Caco-2 (cell line): Measurements from ENCODE around the gene SRXN1. TPM values are rescaled to one million over a fixed set of nuclear protein-coding genes. Genes with fewer than 3 reads are reported as not detected.
"Not testable (repeated sequence)": the region's sequence is repeated elsewhere in the genome, so short reads cannot be mapped to it uniquely, and the experiment has no call there.

Experiments
- BruUV-seq: library from RNA; stranded (reverse); fragments of 400-500 nt; replicated peaks from 2 replicates; lab custom pipeline; 2021; lab: Mats Ljungman, UMichigan
- CTCF ChIA-PET: fragments of 300-600 bp; sonication (Branson Sonifier 250); formaldehyde crosslinking; loops from one replicate; lab custom pipeline; 2022; ENCODE audit warnings: antibody characterized with exemption; lab: Charles Lee
- POLR2A ChIA-PET: fragments of 300-600 bp; sonication (Branson Sonifier 250); formaldehyde crosslinking; loops from one replicate; lab custom pipeline; 2022; ENCODE audit warnings: antibody characterized with exemption; lab: Charles Lee
- DNase-seq, 2 experiments: peaks; one replicate each; pipeline versions ENCODE4 v3.0.0 to v3.0.0-alpha.2; 2020 to 2022
- H3K27me3 ChIP-seq: replicated peaks from 2 replicates; pipeline ENCODE4 v1.6.0; 2011; ENCODE audit warnings: low read length; ENCODE audit not compliant: control insufficient read depth, insufficient read depth
- H3K36me3 ChIP-seq: 2 replicates; pipeline ENCODE4 v1.5.1; 2011; ENCODE audit warnings: low read length; ENCODE audit not compliant: control insufficient read depth, insufficient read depth
- H3K4me1 ChIP-seq: fragments of 250-450 bp; sonication (Bioruptor Pico); 2 replicates; pipeline ENCODE4 v1.5.1; 2020; ENCODE audit warnings: mild to moderate bottlenecking
- H3K4me3 ChIP-seq: 2 replicates; pipeline ENCODE4 v1.5.1; 2011; ENCODE audit warnings: low read depth, mild to moderate bottlenecking, control low read depth, low read length
- H3K9me3 ChIP-seq: fragments of 250-450 bp; sonication (Bioruptor Pico); 2 replicates; pipeline ENCODE4 v1.5.1; 2020; ENCODE audit warnings: mild to moderate bottlenecking, moderate library complexity
- H3K27ac Mint-ChIP-seq: one replicate; pipeline ENCODE4 v1.8.0; 2022; ENCODE audit warnings: mixed read lengths; ENCODE audit not compliant: unreplicated experiment
- H3K27me3 Mint-ChIP-seq: one replicate; pipeline ENCODE4 v1.8.0; 2022; ENCODE audit warnings: mixed read lengths; ENCODE audit not compliant: insufficient read depth, unreplicated experiment
- H3K36me3 Mint-ChIP-seq: one replicate; pipeline ENCODE4 v1.8.0; 2022; ENCODE audit warnings: mild to moderate bottlenecking, mixed read lengths; ENCODE audit not compliant: insufficient read depth, unreplicated experiment
- H3K4me1 Mint-ChIP-seq: one replicate; pipeline ENCODE4 v1.8.0; 2022; ENCODE audit warnings: low read depth, mixed read lengths; ENCODE audit not compliant: unreplicated experiment
- H3K4me3 Mint-ChIP-seq: one replicate; pipeline ENCODE4 v1.8.0; 2022; ENCODE audit warnings: mild to moderate bottlenecking, moderate library complexity, mixed read lengths; ENCODE audit not compliant: unreplicated experiment
- H3K9me3 Mint-ChIP-seq: one replicate; pipeline ENCODE4 v1.8.0; 2022; ENCODE audit warnings: mixed read lengths; ENCODE audit not compliant: unreplicated experiment
- CTCF ChIP-seq, 2 experiments: fragments of 200-600 bp in 1 of 2; IDR thresholded peaks; 1 replicate in 1 of 2; 2 replicates in 1 of 2; pipeline versions ENCODE4 v1.5.1 to v1.8.0; 2011 to 2022; ENCODE audit warnings: antibody characterized with exemption in 1 of 2, control low read depth in 1 of 2, inconsistent platforms in 1 of 2, low read depth in 1 of 2, low read length in 1 of 2, mild to moderate bottlenecking in 1 of 2, moderate library complexity in 1 of 2; ENCODE audit not compliant: insufficient read depth in 1 of 2, severe bottlenecking in 1 of 2, unreplicated experiment in 1 of 2
- intact Hi-C: fragments of 100-400 bp; cut with micrococcal nuclease; formaldehyde crosslinking; loops from one replicate; pipeline ENCODE4 v1.10.0; 2022; ENCODE audit not compliant: unreplicated experiment
- total RNA-seq: library from RNA; stranded (reverse); gene quantifications from 2 replicates; pipeline ENCODE4 v1.2.3, GENCODE V29; 2022

The SRXN1 gene
- total RNA-seq, 1 experiment from 2014 or later, result 33.7 TPM

DNA sequence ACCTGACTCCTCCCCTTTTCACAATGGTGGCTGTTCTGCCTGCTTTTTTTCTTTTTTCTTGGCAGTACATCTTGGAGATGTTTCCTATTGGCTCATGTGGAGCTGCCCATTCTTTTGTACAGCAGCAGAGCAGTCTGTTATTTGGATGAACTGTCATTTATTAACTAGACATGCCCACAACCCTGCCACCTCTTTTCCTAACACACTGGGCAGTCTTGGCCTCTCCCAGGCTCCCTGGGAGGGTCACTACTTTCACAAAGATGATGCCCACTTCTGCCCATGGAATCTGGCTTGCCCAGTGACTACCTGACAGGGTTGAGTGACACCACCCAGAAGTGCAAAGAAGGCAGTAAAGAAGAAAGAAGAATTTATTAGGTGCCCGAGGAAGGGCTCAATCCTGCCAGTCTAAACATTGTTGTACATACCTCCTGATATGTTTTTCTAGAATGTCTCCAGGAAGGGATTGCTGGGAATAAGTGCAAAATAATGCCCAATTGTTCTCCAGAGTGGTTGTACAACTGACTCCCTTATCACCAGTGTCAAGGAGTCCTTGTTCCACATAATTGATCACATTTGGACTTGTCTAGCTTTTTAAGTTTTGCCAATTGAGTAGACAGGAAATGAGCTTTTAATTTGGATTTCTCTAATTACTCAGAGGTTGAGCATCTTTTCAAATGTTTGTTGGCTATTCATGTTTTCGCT lies 42.3 kb upstream of the SRXN1 start:
- TF ChIP-seq CTCF (IDR thresholded peaks at IDR 0.05; ENCODE audit: insufficient read depth in 1 of 2, low read depth in 1 of 2, low read length in 1 of 2, severe bottlenecking in 1 of 2, unreplicated experiment in 1 of 2), result no peak
- Mint-ChIP-seq H3K27me3 (peaks cover 18% of the 10 kb centered on the region), H3K4me3 (no peak overlapping the region), H3K9me3 (no peaks in the 10 kb centered on the region), H3K27ac (no peak overlapping the region), H3K36me3 (no peaks in the 10 kb centered on the region), H3K4me1 (no peaks in the 10 kb centered on the region)
- ChIA-PET POLR2A (no interaction called here), CTCF (no interaction called here)
- DNase-seq, result peak in 1 of 2 experiments; percentile 1
- no TSS peak for BruUV-seq
- Histone ChIP-seq H3K36me3 (no peaks in the 10 kb centered on the region), H3K27me3 (peaks cover 1% of the 10 kb centered on the region; the same call in 1 of the 2 replicates), H3K4me1 (no peaks in the 10 kb centered on the region), H3K4me3 (no peak overlapping the region), H3K9me3 (no peaks in the 10 kb centered on the region)
- intact Hi-C loops, result no loop called here

- H3K4me1 Mint-ChIP-seq, result no peaks in the 10 kb centered on the region
- Histone ChIP-seq H3K9me3 (peaks cover 4% of the 10 kb centered on the region; the same call in 1 of the 2 replicates), H3K4me3 (no peak overlapping the region), H3K4me1 (no peaks in the 10 kb centered on the region), H3K36me3 (no peaks in the 10 kb centered on the region), H3K27me3 (peaks cover 1% of the 10 kb centered on the region; the same call in 1 of the 2 replicates)
- H3K27ac Mint-ChIP-seq, result no peak overlapping the region
- intact Hi-C loops, result no loop called here
- H3K9me3 Mint-ChIP-seq, result no peaks in the 10 kb centered on the region
- no peaks in the 10 kb centered on the region for H3K36me3 Mint-ChIP-seq
- DNase-seq, result peak in 1 of 2 experiments; percentile 14
- TF ChIP-seq CTCF (IDR thresholded peaks at IDR 0.05; ENCODE audit: insufficient read depth in 1 of 2, low read depth in 1 of 2, low read length in 1 of 2, severe bottlenecking in 1 of 2, unreplicated experiment in 1 of 2), result no peak
- no peak overlapping the region for H3K4me3 Mint-ChIP-seq
- H3K27me3 Mint-ChIP-seq, result peaks cover 17% of the 10 kb centered on the region
- ChIA-PET POLR2A (no interaction called here), CTCF (no interaction called here)
- no TSS peak for BruUV-seq
Observed at GRCh38 chr20:694496-694895, 41.5 kb upstream of the SRXN1 start.

DNA sequence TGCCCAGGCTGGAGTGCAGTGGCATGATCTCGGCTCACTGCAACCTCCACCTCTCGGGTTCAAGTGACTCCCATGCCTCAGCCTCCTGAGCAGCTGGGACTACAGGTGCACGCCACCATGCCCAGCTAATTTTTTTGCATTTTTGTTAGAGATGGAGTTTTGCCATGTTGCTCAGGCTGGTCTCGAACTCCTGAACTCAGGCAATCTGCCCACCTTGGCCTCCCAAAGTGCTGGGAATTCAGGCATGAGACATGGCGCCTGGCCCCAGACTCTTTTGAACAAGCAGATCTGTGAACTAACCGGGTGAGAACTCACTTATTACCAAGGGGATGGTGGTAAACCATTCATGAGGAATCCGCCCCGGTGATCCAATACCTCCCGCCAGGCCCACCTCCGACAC lies 40.8 kb upstream of the SRXN1 start:
- POLR2A ChIA-PET, H3K4me1 Mint-ChIP-seq, H3K4me3 ChIP-seq, H3K36me3 Mint-ChIP-seq, H3K36me3 ChIP-seq, H3K9me3 Mint-ChIP-seq, H3K27ac Mint-ChIP-seq, CTCF ChIA-PET, H3K27me3 ChIP-seq, BruUV-seq, H3K4me1 ChIP-seq, intact Hi-C loops, H3K4me3 Mint-ChIP-seq, H3K9me3 ChIP-seq: not testable (repeated sequence)
- peaks cover 16% of the 10 kb centered on the region for H3K27me3 Mint-ChIP-seq
- DNase-seq, result peak in 1 of 2 experiments; percentile 11
